Stimulated activated CD8-positive, alpha-beta memory T cell treated with anti-CD3 and anti-CD28 coated beads, Interleukin-15, amount 100 ng/mL, for 24 hours (primary cell): Measurements from ENCODE around the gene DPYSL4.

Source experiments
- DNase-seq: peaks from one replicate; pipeline ENCODE4 v3.0.0-alpha.2; 2020; ENCODE audit warnings: low read depth

Gene DPYSL4

DNA sequence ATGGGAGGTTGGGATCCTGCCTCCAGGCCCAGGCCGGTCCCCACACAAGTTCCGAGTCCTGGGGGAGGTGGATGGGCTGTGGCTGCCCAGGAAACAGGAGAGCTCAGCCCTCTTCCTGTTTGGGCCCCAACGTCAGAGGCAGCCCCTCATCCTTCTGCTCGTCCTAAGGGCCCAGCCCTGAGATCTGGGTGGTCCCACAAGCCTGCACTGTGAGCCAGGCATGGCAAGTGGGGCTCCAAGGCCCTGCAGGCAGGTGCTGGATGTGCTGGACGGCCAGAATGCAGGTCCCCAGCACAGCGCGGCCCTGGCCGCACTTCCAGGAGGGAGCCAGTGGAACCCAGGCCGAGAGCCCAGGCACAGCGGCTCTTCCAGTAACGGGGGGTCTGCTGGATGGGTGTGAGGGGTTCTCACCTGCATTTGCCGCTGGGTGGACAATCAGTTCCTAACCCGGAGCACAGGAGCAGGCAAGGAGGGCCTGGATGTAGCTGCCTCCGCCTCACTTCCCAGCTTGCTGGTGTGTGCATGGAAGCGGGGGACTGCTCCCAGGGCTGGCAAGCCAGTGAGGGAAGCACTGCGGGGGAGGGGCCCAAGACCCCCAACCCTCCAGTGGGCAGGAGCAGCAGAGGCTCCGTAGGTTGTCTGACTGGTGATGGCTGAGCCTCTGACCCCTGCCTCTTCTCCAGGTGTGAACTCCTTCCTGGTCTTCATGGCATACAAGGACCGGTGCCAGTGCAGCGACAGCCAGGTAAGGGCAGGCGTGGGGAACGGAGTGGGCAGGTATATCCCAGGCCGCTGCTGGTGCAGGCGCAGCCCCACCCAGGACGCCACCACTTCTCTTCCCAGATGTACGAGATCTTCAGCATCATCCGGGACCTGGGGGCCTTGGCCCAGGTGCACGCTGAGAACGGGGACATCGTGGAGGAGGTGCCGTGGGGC is 9.7 kb downstream of the DPYSL4 start:
- DNase-seq, result no peak

DNA sequence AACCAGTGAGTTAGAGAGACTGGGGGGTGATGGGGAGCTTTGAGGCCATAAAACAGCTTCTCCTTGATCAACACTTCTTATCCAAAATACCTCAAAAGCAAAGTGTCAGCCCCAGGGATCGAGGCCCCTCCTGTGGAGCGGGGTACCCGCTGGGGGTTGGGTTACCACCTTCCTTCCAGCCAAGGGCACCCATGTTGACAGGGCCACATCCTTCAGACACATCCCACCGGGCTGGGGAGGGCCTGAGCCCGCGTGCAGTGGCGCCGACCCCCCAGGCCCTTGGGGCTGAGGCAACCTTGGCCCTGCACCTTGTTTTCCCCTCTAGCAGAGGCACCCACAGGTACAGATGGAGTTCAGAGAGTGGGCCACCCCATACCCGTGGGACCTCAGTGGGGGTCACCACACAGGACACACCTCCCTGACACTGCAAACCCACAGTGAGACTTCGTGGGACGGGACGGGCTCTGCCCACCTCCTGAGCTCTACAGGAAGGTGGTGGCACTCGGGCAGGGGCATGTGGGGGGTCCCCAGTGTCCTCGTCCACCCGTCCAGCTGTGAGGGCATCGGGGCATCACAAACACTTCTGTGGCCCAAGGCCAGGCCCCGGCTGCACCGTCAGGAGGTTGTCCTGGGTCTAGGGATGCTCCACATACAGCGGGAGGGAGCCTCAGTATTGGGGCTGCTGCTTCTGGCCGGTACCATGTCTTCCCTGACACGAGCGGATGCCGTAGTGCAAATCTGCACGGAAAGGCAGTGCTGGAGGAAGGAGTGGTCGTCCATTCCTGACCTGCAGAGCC is 10.7 kb downstream of the DPYSL4 start:
- no peak for DNase-seq

DNA sequence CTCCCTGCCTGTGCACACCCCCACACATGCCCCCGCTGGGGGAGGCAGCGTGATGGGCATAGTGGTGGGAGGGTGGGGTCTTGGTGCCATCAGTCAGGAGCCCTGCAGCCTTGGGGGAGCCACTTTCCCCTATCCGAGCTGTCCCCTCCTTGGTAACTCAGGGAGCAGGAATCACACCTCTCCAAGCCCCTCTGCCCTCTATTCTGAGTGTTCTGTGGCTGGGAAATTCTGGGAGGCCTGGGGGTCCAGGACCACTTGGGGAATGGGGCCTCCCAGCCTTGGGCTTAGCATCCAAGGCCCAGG is 11.3 kb downstream of the DPYSL4 start:
- DNase-seq, result no peak

DNA sequence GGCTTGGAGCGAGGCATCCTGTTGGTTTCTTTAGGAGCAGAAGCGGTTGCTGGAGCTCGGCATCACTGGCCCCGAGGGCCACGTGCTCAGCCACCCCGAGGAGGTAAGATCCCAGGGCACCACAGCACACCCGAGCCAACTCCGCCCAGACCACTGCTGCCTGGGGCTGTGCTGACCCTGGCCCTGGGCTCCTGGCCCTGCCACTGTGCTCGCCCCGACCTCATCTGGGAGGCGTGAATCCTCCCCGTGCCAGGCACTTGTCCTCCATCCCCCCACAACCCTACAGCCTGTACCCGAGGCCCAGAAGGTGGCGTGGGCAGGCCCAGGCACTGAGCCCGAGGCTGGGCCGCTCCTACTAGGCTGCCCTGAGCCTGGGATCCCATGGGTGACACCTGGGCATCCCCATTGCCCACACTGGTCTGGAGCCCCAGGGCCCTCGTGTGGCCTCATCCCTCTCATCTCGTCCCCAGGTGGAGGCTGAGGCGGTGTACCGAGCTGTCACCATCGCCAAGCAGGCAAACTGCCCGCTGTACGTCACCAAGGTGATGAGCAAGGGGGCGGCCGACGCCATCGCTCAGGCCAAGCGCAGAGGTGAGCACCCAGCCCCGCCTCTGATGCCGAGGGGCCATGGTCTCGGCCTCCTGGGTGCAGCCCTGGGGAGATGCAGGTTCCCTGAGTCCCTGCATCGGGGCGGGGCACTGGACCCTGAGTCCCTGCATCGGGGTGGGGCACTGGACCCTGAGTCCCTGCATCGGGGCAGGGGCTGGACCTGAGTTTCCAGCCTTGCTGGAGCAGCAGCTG is 11.8 kb downstream of the DPYSL4 start:
- DNase-seq, result no peak

DNA sequence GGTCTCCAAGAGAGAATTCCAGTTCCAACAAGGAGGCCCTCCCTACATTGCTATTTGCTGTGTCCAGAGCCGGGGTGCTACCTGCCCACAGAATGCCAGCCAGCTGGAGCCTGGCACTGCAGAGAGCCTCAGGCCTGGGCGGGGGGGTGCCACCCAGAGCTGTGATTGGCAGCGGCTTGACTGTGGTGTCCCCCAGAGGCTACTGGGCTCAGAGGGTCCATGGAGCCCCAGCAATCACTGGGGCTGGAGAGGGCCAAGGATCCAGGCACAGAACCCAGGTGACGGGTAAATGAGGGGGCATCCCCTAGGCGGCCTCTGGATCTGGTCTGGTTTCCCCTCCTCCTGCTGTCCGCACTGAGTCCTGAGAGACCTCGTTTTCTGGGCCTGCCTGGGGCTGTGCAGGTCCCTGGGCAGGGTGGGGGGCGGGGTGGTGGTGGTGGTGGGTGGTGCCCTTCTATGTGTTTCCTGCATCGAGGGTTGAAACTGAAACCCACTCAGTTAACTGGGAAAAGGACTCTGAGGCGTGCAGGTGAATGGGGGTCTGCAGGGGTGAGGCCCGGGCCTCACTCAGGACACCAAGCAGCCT is 12.6 kb downstream of the DPYSL4 start:
- DNase-seq, result no peak

DNA sequence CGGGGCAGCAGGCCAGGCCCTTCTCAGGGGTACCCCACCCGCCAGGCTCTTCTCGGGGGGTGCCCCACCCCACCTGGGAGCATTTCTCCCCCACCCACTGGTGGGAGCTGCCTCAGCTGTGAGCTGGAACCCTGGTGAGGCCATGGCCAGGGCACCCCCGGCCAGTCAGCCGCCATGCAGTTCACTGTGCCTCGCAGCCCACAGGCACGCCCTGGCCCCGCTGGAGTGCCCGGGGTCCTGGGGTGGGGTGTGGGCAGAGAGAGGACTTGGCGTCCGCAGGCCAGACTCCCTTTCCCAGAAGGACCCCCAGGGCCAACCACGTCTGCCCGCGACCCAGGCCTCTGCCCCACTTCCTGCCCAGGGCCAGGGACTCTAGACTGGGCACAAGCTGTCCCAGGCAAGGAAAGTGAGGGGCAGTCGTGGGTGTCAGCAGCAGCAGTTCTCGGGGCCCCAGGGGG is 13.1 kb downstream of the DPYSL4 start:
- DNase-seq, result no peak

DNA sequence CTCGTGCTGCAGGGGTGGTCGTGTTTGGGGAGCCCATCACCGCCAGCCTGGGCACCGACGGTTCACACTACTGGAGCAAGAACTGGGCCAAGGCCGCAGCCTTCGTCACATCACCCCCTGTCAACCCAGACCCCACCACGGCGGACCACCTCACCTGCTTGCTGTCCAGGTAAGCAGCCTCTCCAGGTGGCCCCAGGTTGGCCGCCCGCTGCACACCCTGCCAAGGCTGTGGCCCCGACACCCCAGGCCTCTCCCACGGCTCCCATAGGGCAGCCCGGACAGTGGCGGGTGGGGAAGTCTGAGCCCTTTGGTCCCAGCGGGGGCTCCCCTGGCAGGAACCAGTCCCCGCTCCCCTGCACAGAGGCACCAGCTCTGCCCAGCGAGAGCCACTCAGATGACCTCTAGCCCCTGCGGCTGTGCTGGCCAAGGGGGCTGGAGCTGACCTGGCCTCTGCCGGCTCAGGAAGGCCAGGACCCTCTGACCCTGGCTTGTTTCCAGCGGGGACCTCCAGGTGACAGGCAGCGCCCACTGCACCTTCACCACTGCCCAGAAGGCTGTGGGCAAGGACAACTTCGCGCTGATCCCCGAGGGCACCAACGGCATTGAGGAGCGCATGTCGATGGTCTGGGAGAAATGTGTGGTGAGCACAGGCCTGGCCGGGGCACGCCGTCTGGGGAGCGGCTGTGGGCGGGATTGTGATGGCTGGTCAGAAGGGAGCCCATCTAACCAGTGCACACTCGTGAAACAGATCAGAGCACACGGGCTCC is 13.8 kb downstream of the DPYSL4 start:
- DNase-seq, result no peak

DNA sequence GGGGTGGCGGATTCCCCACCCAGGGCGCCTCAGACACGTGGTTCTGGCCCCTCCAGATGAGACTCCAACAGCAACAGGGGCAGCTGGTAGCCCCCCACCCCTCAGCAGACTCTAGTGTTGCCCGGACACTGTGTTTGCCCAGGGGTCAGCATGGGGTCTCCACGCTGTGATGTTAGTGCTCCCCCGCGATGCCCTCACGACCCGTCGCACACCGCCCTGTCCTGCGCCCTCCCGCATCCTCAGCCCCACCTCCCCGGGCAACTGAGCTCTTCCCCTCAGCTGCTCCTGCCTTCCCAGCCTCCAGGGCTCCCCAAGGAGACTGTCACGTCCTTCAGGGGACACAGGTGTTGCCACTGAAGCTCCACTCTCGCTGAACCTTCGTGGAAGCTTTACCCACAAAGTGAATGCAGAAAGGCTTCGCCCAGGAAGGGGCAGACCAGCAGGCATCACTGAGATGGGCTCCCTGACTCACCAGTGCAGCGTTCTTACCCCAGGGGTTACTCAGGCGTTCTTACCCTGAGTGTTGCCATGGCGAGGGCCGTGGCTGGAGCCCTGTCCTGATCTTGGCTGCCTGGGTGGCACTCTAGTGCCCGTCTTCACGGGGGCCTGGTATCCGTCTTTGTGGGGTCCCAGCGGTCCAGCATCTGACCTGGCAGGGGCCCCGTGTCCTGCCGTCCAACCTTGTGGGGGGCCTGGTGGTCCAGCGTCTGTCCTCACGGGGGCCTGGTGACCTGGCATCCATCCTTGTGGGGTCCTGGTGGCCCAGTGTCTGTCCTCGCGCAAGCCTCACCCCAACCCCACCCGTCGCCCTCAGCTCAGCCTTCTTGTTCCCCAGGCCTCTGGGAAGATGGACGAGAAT is 14.6 kb downstream of the DPYSL4 start:
- no peak for DNase-seq

DNA sequence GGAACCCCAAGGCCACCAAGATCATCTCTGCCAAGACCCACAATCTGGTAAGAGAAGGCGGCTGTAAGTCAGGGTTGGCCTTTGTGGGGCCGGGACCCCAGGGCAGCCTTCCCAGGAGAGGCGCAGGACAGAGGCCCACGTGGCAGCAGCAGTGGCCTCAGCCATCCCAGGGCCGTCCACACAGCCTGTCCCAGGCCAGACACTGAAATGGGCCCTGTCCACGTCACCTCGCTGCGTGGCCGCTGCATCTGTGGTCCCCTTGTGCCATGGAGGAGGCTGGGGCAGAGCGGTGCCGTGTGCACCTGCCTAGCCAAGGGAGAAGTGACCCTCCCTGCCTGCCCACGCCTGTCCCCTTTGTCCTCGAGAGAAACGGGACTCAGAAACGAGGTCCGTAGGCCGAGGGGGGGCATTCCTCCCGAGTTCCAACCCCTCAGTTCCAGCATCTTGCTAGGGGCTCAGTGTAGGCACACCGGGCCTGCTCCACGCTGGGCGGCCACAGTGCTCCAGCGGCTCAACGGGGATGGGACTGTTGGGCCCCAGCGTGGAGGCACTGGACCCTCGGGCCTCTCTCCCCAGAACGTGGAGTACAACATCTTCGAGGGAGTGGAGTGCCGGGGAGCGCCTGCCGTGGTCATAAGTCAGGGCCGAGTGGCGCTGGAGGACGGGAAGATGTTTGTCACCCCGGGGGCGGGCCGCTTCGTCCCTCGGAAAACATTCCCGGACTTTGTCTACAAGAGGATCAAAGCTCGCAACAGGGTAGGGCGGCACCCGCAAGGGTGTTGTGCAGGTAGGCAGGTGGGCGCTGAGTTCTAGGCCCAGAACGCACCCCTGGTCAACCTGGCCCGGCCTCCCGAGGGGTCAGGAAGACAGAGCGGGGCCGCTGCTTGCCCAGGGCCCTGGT is 15.6 kb downstream of the DPYSL4 start:
- DNase-seq, result no peak

DNA sequence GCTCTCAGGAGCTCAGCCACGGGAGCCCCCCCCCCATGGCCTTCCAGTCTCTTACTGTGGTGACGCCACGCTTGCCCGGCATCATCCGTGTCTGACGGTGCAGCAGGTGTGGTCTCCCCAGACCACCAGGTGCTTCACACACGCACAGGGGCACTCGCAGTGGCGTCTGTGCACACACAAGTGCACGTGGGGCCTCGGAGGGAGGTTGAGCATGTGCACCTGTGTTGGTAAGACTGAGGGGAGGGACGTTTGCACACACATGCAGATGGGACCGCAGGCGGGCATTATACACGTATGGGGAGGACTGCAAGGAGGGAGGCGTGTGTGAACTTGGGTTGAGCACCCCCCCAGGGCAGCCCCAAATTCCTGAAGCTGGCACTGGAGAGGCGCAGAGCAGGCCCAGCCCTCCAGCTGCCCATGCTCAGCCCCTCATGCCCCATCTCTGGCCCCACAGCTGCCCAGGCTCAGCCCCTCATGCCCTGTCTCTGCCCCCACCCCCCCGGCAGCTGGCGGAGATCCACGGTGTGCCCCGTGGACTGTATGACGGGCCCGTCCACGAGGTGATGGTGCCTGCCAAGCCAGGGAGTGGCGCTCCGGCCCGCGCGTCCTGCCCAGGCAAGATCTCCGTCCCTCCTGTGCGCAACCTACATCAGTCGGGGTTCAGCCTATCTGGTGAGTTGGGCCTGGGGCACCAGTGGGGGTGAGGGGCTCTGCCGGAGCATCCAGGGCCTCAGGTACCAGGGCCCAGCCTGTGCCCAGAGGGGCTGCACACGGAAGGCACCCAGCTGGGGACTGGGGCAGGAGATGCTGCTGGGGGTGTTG is 16.7 kb downstream of the DPYSL4 start:
- DNase-seq, result no peak

DNA sequence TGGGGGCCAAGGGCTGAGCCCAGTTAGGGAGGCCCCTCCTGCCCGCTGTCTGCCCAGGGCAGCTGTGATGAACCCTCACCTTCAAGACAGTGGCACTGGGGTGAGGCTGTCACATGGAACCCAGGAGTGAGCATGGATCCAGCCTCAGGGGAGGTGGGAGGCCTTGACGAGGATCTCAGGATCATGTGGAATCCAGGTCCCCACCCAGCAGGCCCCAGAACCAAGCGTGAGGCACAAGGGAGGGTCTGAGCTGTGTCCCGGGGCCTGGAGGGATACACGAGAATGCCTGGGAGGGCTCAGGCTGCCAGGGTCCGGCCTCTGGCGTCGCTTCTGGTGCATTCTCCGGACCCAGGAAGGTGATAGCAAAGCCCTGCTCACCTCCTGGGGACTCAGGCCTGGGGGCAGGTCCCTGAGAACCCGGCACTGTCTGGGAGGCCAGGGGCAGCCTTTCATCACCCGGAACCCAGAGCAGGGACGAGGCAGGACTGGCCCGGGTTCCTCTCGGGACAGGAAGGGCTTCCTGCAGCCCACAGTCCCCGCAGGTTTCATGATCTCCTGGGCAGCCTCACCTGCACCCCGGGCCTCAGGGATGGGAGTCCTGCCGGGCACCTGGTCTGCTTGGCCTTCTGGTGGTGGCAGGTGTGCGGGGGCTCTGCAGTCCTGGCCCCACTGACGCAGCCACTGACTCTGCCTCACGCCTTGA is 17.5 kb downstream of the DPYSL4 start:
- DNase-seq, result no peak

DNA sequence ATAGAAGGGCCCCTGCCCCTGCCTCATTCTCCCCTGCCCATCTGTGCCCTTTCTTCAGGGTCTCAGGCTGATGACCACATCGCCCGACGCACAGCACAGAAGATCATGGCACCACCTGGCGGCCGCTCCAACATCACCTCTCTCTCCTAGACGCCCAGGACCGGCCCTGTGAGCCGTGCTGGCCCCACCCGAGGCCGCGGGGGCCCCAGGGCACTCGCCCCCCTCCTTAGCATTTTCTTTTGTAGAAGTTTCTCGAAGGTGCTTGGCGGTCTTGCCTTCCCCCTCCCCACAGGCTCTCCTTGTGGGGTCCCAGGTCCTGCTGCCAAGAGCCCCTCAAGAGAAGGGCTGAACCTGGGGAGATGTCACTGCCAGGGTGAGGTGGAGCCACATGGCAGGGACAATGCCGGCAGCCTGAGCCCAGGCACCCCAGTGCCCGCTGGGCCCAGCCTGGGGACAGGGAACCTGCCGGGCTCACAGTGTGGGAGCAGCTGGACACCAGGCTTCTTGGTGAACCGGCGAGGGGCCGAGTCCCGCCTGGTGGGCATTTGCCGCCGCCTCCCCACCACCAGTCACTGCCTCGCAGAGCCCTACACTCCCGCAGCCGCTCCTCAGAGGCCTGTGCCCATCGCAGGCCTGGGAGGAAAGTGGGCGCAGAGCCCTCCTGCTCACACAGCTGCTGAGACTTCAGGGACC is 18.2 kb downstream of the DPYSL4 start:
- DNase-seq, result no peak

DNA sequence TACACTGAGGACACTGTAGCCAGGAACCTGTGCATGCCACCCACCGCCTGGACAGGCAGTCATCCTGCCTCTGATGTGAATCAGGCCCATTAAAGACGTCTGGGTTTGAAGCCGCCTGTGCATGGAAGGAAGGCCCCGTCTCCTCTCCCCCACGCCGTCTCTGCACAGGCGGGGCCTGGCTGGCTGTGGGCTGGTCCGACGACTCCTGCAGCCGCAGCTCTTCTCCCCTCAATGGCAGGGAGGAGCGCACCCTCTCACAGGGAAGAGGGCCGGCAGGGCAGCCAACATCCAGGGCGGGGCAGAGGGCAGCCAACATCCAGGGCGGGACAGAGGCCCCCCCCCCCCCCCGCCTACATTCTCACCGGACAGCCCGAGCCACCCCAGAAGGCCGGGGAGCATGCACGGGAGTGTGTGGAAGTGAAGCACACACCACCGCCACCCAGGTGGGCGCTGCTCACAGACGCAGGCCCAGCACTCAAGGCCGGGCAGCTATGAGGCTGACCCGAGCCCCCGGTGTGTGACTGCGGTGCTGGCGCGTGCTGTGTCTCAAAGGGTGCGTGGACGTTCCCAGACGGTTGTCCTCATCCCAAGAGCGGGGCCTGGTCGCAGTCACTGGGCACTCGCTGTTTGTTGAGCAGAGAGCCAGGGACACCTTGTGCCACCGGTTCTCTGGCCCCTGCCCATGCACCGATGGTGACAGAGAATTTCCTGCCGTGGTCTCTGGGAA is 19.1 kb downstream of the DPYSL4 start:
- DNase-seq, result no peak

DNA sequence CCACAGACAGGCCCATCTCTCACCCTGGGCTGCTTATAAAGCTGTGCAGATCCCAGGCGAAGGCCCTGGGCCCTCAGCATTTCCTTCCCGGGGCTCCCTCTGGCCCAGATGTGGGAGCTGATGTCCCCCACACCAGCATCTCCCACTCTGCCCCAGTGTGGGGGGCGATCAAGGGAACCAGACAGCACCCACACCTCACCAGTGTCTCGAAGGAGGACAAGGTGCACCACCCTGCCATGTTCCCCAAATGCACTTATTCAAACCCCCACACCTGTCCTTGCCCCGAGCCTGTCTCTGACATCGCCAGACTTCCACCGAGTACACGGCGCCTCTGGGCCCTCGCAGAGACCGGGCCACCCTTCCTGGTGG is 19.6 kb downstream of the DPYSL4 start:
- no peak for DNase-seq

DNA sequence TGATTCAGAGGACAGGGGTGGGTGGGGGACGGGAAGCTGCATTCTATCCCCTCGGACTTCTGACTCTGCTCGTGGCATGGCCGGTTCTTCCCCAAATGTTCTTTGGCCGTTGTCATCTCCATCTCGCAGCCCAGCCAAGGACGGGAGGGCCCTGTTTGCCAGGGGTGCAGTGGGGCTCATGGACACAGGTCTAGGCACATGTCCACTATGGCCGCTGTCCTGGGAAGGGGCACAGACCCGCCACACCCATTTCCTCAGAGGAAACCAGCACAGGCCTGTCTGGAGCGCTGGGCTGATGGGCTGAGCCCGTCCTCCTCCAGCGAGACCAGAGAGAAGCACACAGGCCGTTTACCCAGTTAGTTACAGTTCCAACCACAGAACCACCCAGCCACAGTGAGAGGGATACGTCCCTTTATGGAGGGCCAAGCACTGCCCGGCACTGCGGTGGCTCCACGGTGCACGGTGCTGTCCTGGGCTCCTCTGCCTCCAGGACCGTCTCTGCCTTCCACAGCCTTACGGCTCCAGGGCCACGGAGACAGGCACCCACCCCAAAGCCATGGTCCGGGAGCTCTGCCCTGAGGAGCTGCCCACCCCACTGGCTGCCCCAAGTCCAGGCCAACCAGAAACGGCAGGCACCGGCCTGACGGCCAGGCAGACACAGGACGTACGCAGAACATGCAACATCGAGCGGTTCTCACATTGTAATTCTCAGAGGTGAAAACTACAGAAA is 20.2 kb downstream of the DPYSL4 start:
- no peak for DNase-seq
